Adrenal gland (tissue), 12 donors: ENCODE measurements around the gene HYAL3. TPM values are rescaled to one million over a fixed set of nuclear protein-coding genes. Genes with fewer than 3 reads are reported as not detected.

ENCODE experiments used
- DNase-seq, 7 donors: peaks; one replicate each; pipeline ENCODE4 v3.0.0-alpha.2; 2019 to 2020
- H3K27ac ChIP-seq, 5 donors: fragments of 200-600 bp; sonication (generic) in 4 of 5; 1 replicate in 3 of 5; 2 replicates in 2 of 5; pipeline versions ENCODE4 v1.5.1 to v1.8.0; 2016 to 2020; ENCODE audit warnings: mild to moderate bottlenecking in 1 of 5
- H3K27me3 ChIP-seq: fragments of 200-600 bp; 2 replicates; pipeline ENCODE4 v1.8.0; 2021
- H3K36me3 ChIP-seq, 2 donors: fragments of 200-600 bp; replicated peaks in 1 of 2; 1 replicate in 1 of 2; 2 replicates in 1 of 2; pipeline versions ENCODE4 v1.5.1 to v1.8.0; 2018 to 2022
- H3K4me1 ChIP-seq, 2 donors: fragments of 200-600 bp; replicated peaks in 1 of 2; 1 replicate in 1 of 2; 2 replicates in 1 of 2; pipeline versions ENCODE4 v1.5.1 to v1.8.0; 2018 to 2021
- H3K4me3 ChIP-seq, 4 donors: fragments of 200-600 bp; sonication (generic) in 3 of 4; one replicate each; pipeline ENCODE4 v1.5.1; 2016 to 2018
- H3K9me3 ChIP-seq, 3 donors: fragments of 200-600 bp; sonication (generic) in 1 of 3; replicated peaks in 1 of 3; 1 replicate in 2 of 3; 2 replicates in 1 of 3; pipeline versions ENCODE4 v1.5.1 to v1.8.0; 2016 to 2021
- CTCF ChIP-seq, 6 experiments: fragments of 450-650 bp in 4 of 6; fragments of 200-600 bp in 2 of 6; sonication (generic) in 1 of 6; IDR thresholded peaks; 1 replicate in 5 of 6; 2 replicates in 1 of 6; pipeline versions ENCODE4 v1.5.1 to v1.8.0; 2016 to 2021; ENCODE audit warnings: antibody characterized with exemption in 6 of 6, mild to moderate bottlenecking in 2 of 6, moderate library complexity in 1 of 6
- POLR2A ChIP-seq, 2 donors: fragments of 450-650 bp; IDR thresholded peaks; one replicate each; pipeline ENCODE4 v1.6.1; 2017; ENCODE audit warnings: antibody characterized with exemption in 2 of 2, mild to moderate bottlenecking in 2 of 2, moderate library complexity in 1 of 2
- WGBS, 4 donors: extraction: QIAGEN DNeasy Blood & Tissue Kit in 2 of 4; methylation state at CpG; one replicate each; pipeline versions ENCODE4 v1.1.5 to v1.1.7; 2013 to 2017; 5-methylcytosine and 5-hydroxymethylcytosine counted together
- intact Hi-C, 2 donors: fragments of 100-400 bp; cut with DNase I; formaldehyde crosslinking; loops; one replicate each; pipeline versions ENCODE4 v1.14.1 to v1.15.0; 2022 to 2023
- polyA plus RNA-seq, 3 donors: library from polyadenylated mRNA; stranded (reverse); fragments of 200-250 nt in 2 of 3; fragments of 350-450 nt in 1 of 3; fragmentation: Illumina TruSeq in 1 of 3; extraction: RNeasy Lipid Tissue Mini Kit (QIAGEN cat#74804) in 1 of 3; gene quantifications; one replicate each; pipeline ENCODE4 v1.2.3, GENCODE V29; 2013 to 2014
- total RNA-seq, 9 donors: library from RNA; depleted of rRNA in 4 of 9; stranded (reverse); fragments of >200 nt in 4 of 9; fragments of 120-200 nt in 1 of 9; fragmentation: NEBNext Ultra II Directional in 1 of 9; extraction: Animal tissue kit (Norgen Biotek cat#: 25700) in 1 of 9; gene quantifications; one replicate each; pipeline versions ENCODE4 v1.1.0 to v1.2.4, GENCODE V29; 2013 to 2023
- donor health status: healthy with polysubstance abuse.
- donor health status: Bipolar disorder and iron deficiency.
- donor health status: DM: yes; HTN: yes; CAD: no.
- donor health status: DM: no; HTN: no; CAD: no.
- donor health status: DM: no; HTN: no; CAD: no.
- donor health status: DM: yes; HTN: yes; CAD: no.

The HYAL3 gene
- total and polyA plus RNA-seq, 12 donors = 1.7 to 6.8 (median 3.4) TPM

GRCh38 chr3:50319894-50320625, 20.9 kb upstream of the HYAL3 start:
- peaks cover 0 to 31% of the 10 kb centered on the region in 2 donors for H3K36me3 ChIP-seq
- peak overlapping the region in 2 of 4 donors; percentile 71 to 96 for H3K4me3 ChIP-seq
- H3K9me3 ChIP-seq = no peaks in the 10 kb centered on the region
- intact Hi-C loops = loop anchor here in 1 of 2 donors (5.0 kb wide), 1 partner anchor 48 kb away; no protein-coding TSS in a partner anchor
- no peak for TF ChIP-seq CTCF (IDR thresholded peaks at IDR 0.05)
- H3K27me3 ChIP-seq = no peaks in the 10 kb centered on the region
- 75 to 87% (median 78%) methylated on average over 16 to 29 of the region's 29 CpGs for WGBS, 4 donors
- DNase-seq = no peak
- H3K27ac ChIP-seq = peak overlapping the region in 3 of 5 donors; percentile 94 to 98 (median 95)
- peaks cover 45 to 75% of the 10 kb centered on the region in 2 donors for H3K4me1 ChIP-seq

- WGBS, 4 donors = 79 to 93% (median 85%) methylated on average over 14 to 16 of the region's 16 CpGs
- no peak for DNase-seq
- H3K36me3 ChIP-seq = peaks cover 0 to 31% of the 10 kb centered on the region in 2 donors
- peaks cover 45 to 70% of the 10 kb centered on the region in 2 donors for H3K4me1 ChIP-seq
- intact Hi-C loops = no loop called here
- H3K27me3 ChIP-seq = no peaks in the 10 kb centered on the region
- no peaks in the 10 kb centered on the region for H3K9me3 ChIP-seq
- no peak for TF ChIP-seq CTCF (IDR thresholded peaks at IDR 0.05)
- no peak for TF ChIP-seq POLR2A (IDR thresholded peaks at IDR 0.05)
- peak overlapping the region in 1 of 4 donors; percentile 9 for H3K4me3 ChIP-seq
- peak overlapping the region in 1 of 5 donors; percentile 25 for H3K27ac ChIP-seq
Measured at GRCh38 chr3:50319181-50319893, 20.1 kb upstream of the HYAL3 start.

- H3K9me3 ChIP-seq = no peaks in the 10 kb centered on the region
- peak overlapping the region in 1 of 4 donors; percentile 9 for H3K4me3 ChIP-seq
- no peaks in the 10 kb centered on the region for H3K27me3 ChIP-seq
- peak overlapping the region in 1 of 5 donors; percentile 25 for H3K27ac ChIP-seq
- H3K36me3 ChIP-seq = peaks cover 0 to 31% of the 10 kb centered on the region in 2 donors
- peaks cover 45 to 63% of the 10 kb centered on the region in 2 donors for H3K4me1 ChIP-seq
- intact Hi-C loops = no loop called here
- no peak for DNase-seq
- no peak for TF ChIP-seq CTCF (IDR thresholded peaks at IDR 0.05)
- TF ChIP-seq POLR2A (IDR thresholded peaks at IDR 0.05) = no peak
- WGBS, 4 donors = 51 to 78% (median 74%) methylated on average over 4 to 10 of the region's 10 CpGs
Measured at GRCh38 chr3:50318615-50319014, 19.4 kb upstream of the HYAL3 start.

GRCh38 chr3:50318163-50318562, 19.0 kb upstream of the HYAL3 start:
- Histone ChIP-seq H3K36me3 (peaks cover 0 to 31% of the 10 kb centered on the region in 2 donors), H3K27me3 (no peaks in the 10 kb centered on the region), H3K9me3 (no peaks in the 10 kb centered on the region), H3K4me3 (peak overlapping the region in 1 of 4 donors; percentile 17), H3K4me1 (peaks cover 45 to 58% of the 10 kb centered on the region in 2 donors), H3K27ac (peak overlapping the region in 1 of 5 donors; percentile 25)
- no peak for TF ChIP-seq CTCF (IDR thresholded peaks at IDR 0.05)
- TF ChIP-seq POLR2A (IDR thresholded peaks at IDR 0.05) = no peak
- 80 to 93% (median 82%) methylated on average over 6 to 11 of the region's 11 CpGs; no CpG with 5 or more reads in 1 of the 4 donors for WGBS, 4 donors
- intact Hi-C loops = no loop called here
- DNase-seq = no peak
